Breast epithelium (tissue), 3 donors: ENCODE data around the gene PSMD4.

Experiments
- CTCF ChIP-seq, 3 donors: fragments of 450-650 bp; IDR thresholded peaks; one replicate each; pipeline ENCODE4 v1.5.1; 2016 to 2017; ENCODE audit warnings: antibody characterized with exemption in 3 of 3, mild to moderate bottlenecking in 3 of 3, moderate library complexity in 3 of 3
- POLR2A ChIP-seq: fragments of 450-650 bp; IDR thresholded peaks from one replicate; pipeline ENCODE4 v1.6.1; 2016; ENCODE audit warnings: antibody characterized with exemption, mild to moderate bottlenecking, moderate library complexity
- POLR2AphosphoS5 ChIP-seq, 3 donors: sonication (generic); formaldehyde crosslinking; IDR thresholded peaks; one replicate each; pipeline ENCODE4 v1.6.1; 2017; ENCODE audit warnings: antibody characterized with exemption in 3 of 3

DNA sequence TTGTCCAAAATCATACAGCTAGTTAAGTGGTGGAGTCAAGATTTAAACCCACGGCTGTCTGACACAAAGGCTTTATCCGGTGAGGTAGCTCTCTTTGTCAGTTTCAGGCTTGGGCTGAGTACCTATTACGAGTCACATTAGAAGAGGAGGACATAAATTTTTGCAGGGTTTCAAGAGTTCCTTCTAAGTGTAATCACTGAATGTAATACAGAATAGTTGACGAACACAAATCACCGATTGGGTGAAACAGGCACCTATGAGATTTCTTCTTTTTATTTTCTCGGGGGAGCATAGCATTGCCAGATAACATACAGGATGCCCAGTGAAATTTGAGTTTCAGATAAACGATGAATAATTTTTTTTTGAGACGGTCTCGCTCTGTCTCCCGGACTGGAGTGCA, 847 bp downstream of the PSMD4 start:
- no peak for TF ChIP-seq CTCF (IDR thresholded peaks at IDR 0.05)
- TF ChIP-seq POLR2AphosphoS5 (IDR thresholded peaks at IDR 0.05), result no peak
- TF ChIP-seq POLR2A, result no peak
